Neural progenitor cell (in vitro differentiated cells): ENCODE data around the gene IER5L.

Experiments
- CTCF ChIP-seq: fragments of 200-600 bp; sonication (generic); IDR thresholded peaks from 2 replicates; pipeline ENCODE4 v1.5.1; 2017; ENCODE audit warnings: antibody characterized with exemption, mild to moderate bottlenecking
- EZH2 ChIP-seq: fragments of 200-600 bp; sonication (generic); IDR thresholded peaks from 2 replicates; pipeline ENCODE4 v1.6.1; 2017; ENCODE audit warnings: antibody characterized with exemption, mild to moderate bottlenecking, moderate library complexity
- EZH2phosphoT487 ChIP-seq: fragments of 200-600 bp; sonication (generic); IDR thresholded peaks from 2 replicates; pipeline ENCODE4 v1.6.1; 2017; ENCODE audit warnings: antibody characterized with exemption

GRCh38 chr9:129141066-129142041 lies 36.7 kb downstream of the IER5L start:
- TF ChIP-seq CTCF = no peak
- TF ChIP-seq EZH2 = no peak
- TF ChIP-seq EZH2phosphoT487 = no peak
